Endothelial cell (in vitro differentiated cells): ENCODE results near the gene SEMA7A. TPM values are rescaled to one million over a fixed set of nuclear protein-coding genes. Genes with fewer than 3 reads are reported as not detected.
A peak's percentile ranks its signal among the peaks of the same experiment; 100 is the strongest.
"Not testable (repeated sequence)": the region's sequence is repeated elsewhere in the genome, so short reads cannot be mapped to it uniquely, and the experiment has no call there.

Experiments
- DNase-seq: peaks from one replicate; pipeline ENCODE4 v3.0.0; 2021; ENCODE audit warnings: low spot score
- H3K27ac Mint-ChIP-seq: one replicate; pipeline ENCODE4 v1.8.0; 2021; ENCODE audit warnings: mixed read lengths, inconsistent platforms; ENCODE audit not compliant: unreplicated experiment
- H3K27me3 Mint-ChIP-seq: one replicate; pipeline ENCODE4 v1.8.0; 2021; ENCODE audit warnings: mild to moderate bottlenecking, moderate library complexity, mixed read lengths, inconsistent platforms; ENCODE audit not compliant: unreplicated experiment
- H3K36me3 Mint-ChIP-seq: one replicate; pipeline ENCODE4 v1.8.0; 2021; ENCODE audit warnings: mild to moderate bottlenecking, low read depth, mixed read lengths, inconsistent platforms; ENCODE audit not compliant: unreplicated experiment
- H3K4me1 Mint-ChIP-seq: one replicate; pipeline ENCODE4 v1.8.0; 2021; ENCODE audit warnings: mild to moderate bottlenecking, mixed read lengths, inconsistent platforms; ENCODE audit not compliant: unreplicated experiment
- H3K4me3 Mint-ChIP-seq: one replicate; pipeline ENCODE4 v1.8.0; 2021; ENCODE audit warnings: mild to moderate bottlenecking, mixed read lengths, inconsistent platforms; ENCODE audit not compliant: unreplicated experiment
- H3K9me3 Mint-ChIP-seq: one replicate; pipeline ENCODE4 v1.8.0; 2021; ENCODE audit warnings: mixed read lengths, inconsistent platforms; ENCODE audit not compliant: unreplicated experiment
- long read RNA-seq: library from polyadenylated mRNA; unstranded; transcript quantifications from one replicate; pipeline ENCODE4 v2.0.0, GENCODE V29; 2020; ENCODE audit not compliant: unreplicated experiment
- total RNA-seq: library from RNA; stranded (reverse); fragmentation: NEBNext Ultra II Directional; extraction: Animal tissue kit (Norgen Biotek cat#: 25700); gene quantifications from one replicate; pipeline ENCODE4 v1.2.1, GENCODE V29; 2021; ENCODE audit not compliant: unreplicated experiment
- TF ChIP-seq, protein P1 (sequence below): fragments of 200-600 bp; sonication (generic); IDR thresholded peaks from one replicate; pipeline ENCODE4 v1.5.0; 2021; ENCODE audit warnings: antibody characterized with exemption; ENCODE audit not compliant: unreplicated experiment

SEMA7A gene, protein sequence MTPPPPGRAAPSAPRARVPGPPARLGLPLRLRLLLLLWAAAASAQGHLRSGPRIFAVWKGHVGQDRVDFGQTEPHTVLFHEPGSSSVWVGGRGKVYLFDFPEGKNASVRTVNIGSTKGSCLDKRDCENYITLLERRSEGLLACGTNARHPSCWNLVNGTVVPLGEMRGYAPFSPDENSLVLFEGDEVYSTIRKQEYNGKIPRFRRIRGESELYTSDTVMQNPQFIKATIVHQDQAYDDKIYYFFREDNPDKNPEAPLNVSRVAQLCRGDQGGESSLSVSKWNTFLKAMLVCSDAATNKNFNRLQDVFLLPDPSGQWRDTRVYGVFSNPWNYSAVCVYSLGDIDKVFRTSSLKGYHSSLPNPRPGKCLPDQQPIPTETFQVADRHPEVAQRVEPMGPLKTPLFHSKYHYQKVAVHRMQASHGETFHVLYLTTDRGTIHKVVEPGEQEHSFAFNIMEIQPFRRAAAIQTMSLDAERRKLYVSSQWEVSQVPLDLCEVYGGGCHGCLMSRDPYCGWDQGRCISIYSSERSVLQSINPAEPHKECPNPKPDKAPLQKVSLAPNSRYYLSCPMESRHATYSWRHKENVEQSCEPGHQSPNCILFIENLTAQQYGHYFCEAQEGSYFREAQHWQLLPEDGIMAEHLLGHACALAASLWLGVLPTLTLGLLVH
- 41.4 TPM for total RNA-seq
- long read RNA-seq: 0 reads

DNA sequence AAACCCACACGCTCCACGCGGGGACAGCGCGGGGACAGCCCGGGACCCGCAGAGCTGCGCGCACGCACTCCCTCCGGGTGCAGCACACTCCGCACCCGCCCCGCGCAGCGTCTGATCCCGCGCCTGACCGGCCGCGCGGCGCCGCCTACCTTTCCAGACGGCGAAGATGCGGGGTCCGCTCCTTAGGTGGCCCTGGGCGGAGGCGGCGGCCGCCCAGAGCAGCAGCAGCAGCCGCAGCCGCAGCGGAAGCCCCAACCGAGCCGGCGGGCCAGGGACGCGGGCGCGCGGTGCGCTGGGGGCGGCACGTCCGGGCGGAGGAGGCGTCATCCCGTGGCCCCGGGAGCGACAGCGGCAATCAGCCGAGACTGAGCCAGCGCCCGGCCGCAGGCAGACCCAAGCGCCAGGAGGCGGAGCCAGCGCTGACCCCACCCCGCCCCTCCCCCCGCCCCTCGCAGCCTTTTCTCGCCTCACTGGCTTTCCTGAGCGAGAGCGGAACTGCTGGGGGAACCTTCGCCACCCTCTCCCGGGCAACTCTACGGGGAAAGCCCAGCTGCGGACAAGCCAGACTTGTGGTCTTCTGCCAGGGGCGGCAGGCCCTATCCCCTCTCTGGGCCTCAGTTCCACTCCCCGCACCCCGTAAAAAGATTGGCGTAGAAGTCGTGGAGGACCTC lies at the start of gene SEMA7A:
Gene SEMA7A, minus strand, starts transcription at position 367 of the 671 bp plus-strand sequence. Its CDS starts 40 bp downstream, at position 327.
- TF ChIP-seq, protein P1, sequence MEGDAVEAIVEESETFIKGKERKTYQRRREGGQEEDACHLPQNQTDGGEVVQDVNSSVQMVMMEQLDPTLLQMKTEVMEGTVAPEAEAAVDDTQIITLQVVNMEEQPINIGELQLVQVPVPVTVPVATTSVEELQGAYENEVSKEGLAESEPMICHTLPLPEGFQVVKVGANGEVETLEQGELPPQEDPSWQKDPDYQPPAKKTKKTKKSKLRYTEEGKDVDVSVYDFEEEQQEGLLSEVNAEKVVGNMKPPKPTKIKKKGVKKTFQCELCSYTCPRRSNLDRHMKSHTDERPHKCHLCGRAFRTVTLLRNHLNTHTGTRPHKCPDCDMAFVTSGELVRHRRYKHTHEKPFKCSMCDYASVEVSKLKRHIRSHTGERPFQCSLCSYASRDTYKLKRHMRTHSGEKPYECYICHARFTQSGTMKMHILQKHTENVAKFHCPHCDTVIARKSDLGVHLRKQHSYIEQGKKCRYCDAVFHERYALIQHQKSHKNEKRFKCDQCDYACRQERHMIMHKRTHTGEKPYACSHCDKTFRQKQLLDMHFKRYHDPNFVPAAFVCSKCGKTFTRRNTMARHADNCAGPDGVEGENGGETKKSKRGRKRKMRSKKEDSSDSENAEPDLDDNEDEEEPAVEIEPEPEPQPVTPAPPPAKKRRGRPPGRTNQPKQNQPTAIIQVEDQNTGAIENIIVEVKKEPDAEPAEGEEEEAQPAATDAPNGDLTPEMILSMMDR: no peak
- H3K27ac Mint-ChIP-seq: no peak within 1 kb of the TSS
- DNase-seq: peak; percentile 79
- peak within 1 kb of the TSS; percentile 90 for H3K4me3 Mint-ChIP-seq
- H3K9me3 Mint-ChIP-seq: no peaks in the 10 kb centered on the region
- peaks cover 6% of the 10 kb centered on the region for H3K27me3 Mint-ChIP-seq
- peaks cover 11% of the 10 kb centered on the region for H3K36me3 Mint-ChIP-seq
- H3K4me1 Mint-ChIP-seq: peaks cover 46% of the 10 kb centered on the region

DNA sequence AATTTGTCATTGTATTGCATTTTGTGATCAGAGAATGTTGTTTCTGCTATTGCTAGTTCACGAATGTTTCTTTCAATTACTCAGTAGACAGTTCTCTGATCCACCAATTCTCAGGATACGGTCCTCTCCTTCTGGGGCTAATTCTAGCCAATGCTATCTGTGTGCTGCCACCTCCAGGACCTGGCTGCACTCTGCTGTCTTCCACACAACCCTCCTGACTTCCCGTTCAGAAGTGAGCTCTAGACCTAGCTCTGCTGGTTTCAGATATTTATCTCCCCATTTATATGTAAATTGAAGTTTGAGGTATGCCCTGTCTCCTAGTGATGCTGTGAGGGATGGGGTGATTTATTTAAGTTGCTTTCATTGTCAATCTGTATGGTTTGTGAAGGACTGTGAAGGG lies 48.9 kb upstream of the SEMA7A start:
- H3K36me3 Mint-ChIP-seq: peaks cover 21% of the 10 kb centered on the region

DNA sequence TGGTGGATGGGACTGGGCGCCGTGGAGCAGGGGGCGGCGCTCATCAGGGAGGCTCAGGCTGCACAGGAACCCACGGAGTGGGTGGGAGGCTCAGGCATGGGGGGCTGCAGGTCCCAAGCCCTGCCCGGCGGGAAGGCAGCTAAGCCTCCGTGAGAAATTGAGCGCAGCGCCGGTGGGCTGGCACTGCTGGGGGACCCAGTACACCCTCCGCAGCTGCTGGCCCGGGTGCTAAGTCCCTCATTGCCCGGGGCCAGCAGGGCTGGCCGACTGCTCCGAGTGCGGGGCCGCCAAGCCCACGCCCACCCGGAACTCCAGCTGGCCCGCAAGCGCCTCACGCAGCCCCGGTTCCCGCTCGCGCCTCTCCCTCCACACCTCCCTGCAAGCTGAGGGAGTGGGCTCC lies 46.6 kb upstream of the SEMA7A start:
- not testable (repeated sequence) for DNase-seq, H3K4me1 Mint-ChIP-seq, H3K27ac Mint-ChIP-seq, H3K9me3 Mint-ChIP-seq, H3K27me3 Mint-ChIP-seq, H3K4me3 Mint-ChIP-seq
- H3K36me3 Mint-ChIP-seq: peaks cover 21% of the 10 kb centered on the region

More for the DNA sequence above, 48.9 kb upstream of the SEMA7A start:
- H3K4me3 Mint-ChIP-seq: no peak overlapping the region
- no peaks in the 10 kb centered on the region for H3K9me3 Mint-ChIP-seq
- no peak overlapping the region for H3K27ac Mint-ChIP-seq
- H3K27me3 Mint-ChIP-seq: peaks cover 5% of the 10 kb centered on the region
- DNase-seq: peak; percentile 12
- TF ChIP-seq, protein P1: no peak
- H3K4me1 Mint-ChIP-seq: no peaks in the 10 kb centered on the region

DNA sequence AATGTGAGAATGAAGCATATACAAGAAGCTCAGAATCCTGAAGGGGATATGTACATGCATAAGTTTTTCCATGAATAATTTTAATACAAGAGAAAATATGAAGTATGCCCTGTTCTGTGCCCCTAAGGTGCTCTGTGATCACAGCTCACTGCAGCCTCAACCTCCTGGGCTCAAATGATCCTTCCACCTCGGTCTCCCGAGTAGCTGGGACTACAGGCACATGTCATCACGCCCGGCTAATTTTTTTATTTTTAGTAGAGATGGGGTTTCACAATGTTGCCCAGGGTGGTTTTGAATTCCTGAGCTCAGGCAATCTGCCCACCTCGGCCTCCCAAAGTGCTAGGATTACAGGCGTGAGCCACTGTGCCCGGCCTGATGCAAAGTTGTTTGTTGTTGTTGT lies 37.9 kb upstream of the SEMA7A start:
- H3K36me3 Mint-ChIP-seq: peaks cover 16% of the 10 kb centered on the region
- DNase-seq, H3K27ac Mint-ChIP-seq, H3K9me3 Mint-ChIP-seq, H3K27me3 Mint-ChIP-seq, H3K4me3 Mint-ChIP-seq, H3K4me1 Mint-ChIP-seq: not testable (repeated sequence)

DNA sequence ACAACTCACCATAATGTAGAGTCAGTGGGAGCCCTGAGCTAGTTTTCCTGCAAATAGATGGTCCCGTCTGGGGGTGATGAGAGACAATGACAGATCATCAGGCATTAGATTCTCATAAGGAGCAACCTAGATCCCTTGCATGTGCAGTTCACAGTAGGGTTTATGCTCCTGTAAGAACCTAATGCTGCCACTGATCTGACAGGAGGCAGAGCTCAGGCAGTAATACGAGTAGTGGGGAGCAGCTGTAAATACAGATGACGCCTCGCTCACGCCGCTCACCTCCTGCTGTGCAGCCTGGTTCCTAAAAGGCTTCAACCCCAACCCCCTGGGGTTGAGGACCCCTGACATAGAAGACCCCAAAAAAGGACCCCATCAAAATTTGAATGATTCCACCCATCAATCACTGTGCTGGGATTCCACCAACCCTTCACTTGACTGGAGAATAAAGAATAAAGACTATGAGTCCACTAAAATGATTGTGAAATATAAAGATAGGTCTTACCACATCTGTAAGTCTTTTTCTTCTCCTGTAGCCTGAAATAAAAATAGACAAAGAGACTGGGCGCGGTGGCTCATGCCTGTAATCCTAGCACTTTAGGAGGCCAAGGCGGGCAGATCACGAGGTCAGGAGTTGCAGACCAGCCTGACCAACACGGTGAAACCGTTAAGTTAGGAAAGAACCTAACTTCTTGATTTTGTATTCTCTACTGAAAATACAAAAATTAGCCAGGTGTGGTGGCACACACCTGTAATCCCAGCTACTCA lies 37.1 kb upstream of the SEMA7A start:
- Mint-ChIP-seq H3K27me3 (peaks cover 1% of the 10 kb centered on the region), H3K27ac (no peak overlapping the region), H3K4me1 (no peaks in the 10 kb centered on the region), H3K36me3 (peaks cover 24% of the 10 kb centered on the region), H3K9me3 (no peaks in the 10 kb centered on the region), H3K4me3 (no peak overlapping the region)
- TF ChIP-seq, protein P1: no peak
- DNase-seq: no peak
